ENCODE measurements around the gene CFH.
"Not testable (repeated sequence)": the region's sequence is repeated elsewhere in the genome, so short reads cannot be mapped to it uniquely, and the experiment has no call there.

Gene CFH

DNA sequence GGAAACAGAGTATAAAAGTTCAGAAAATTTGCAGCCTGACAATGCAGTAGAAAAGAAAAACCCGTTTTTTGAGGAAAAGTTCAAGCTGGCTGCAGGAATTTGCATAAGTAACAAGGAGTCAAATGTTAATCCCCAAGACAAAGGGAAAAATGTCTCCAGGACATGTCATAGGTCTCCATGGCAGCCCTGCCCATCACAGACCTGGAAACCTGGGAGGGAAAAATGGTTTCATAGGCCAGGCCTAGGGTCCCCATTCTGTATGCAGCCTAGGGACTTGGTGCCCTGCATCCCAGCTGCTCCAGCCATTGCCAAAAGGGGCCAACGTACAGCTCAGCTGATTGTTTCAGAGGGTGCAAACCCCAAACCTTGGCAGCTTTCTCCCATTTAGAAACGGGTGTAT, 40.0 kb upstream of the CFH start:
- TF ChIP-seq, protein P1, sequence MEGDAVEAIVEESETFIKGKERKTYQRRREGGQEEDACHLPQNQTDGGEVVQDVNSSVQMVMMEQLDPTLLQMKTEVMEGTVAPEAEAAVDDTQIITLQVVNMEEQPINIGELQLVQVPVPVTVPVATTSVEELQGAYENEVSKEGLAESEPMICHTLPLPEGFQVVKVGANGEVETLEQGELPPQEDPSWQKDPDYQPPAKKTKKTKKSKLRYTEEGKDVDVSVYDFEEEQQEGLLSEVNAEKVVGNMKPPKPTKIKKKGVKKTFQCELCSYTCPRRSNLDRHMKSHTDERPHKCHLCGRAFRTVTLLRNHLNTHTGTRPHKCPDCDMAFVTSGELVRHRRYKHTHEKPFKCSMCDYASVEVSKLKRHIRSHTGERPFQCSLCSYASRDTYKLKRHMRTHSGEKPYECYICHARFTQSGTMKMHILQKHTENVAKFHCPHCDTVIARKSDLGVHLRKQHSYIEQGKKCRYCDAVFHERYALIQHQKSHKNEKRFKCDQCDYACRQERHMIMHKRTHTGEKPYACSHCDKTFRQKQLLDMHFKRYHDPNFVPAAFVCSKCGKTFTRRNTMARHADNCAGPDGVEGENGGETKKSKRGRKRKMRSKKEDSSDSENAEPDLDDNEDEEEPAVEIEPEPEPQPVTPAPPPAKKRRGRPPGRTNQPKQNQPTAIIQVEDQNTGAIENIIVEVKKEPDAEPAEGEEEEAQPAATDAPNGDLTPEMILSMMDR (IDR thresholded peaks at IDR 0.05; ENCODE audit: low read depth, low read length): no peak
- Histone ChIP-seq H3K27me3 (no peaks in the 10 kb centered on the region), H3K9me3 (no peaks in the 10 kb centered on the region), H3K4me3 (ENCODE audit: low read depth, low read length) (no peak overlapping the region), H3K36me3 (no peaks in the 10 kb centered on the region), H3K4me1 (peaks cover 5% of the 10 kb centered on the region)
- no peak for DNase-seq

GRCh38 chr1:196619721-196620120, 32.1 kb upstream of the CFH start:
- DNase-seq: no peak
- Histone ChIP-seq H3K36me3 (no peaks in the 10 kb centered on the region), H3K9me3 (no peaks in the 10 kb centered on the region), H3K4me3 (ENCODE audit: low read depth, low read length) (no peak overlapping the region), H3K27me3 (no peaks in the 10 kb centered on the region), H3K4me1 (no peaks in the 10 kb centered on the region)
- TF ChIP-seq, protein P1 (IDR thresholded peaks at IDR 0.05; ENCODE audit: low read depth, low read length): no peak

- DNase-seq: no peak
- TF ChIP-seq, protein P1 (IDR thresholded peaks at IDR 0.05; ENCODE audit: low read depth, low read length): no peak
- Histone ChIP-seq H3K4me1 (no peaks in the 10 kb centered on the region), H3K9me3 (no peaks in the 10 kb centered on the region), H3K36me3 (no peaks in the 10 kb centered on the region), H3K4me3 (ENCODE audit: low read depth, low read length) (no peak overlapping the region), H3K27me3 (no peaks in the 10 kb centered on the region)
These were observed 28.8 kb upstream of the CFH start for GRCh38 chr1:196623079-196623478.

GRCh38 chr1:196628838-196629237, 23.0 kb upstream of the CFH start:
- H3K4me3 ChIP-seq (ENCODE audit: low read depth, low read length): no peak overlapping the region
- H3K9me3 ChIP-seq: no peaks in the 10 kb centered on the region; the same call in 1 of the 2 replicates
- H3K36me3 ChIP-seq: no peaks in the 10 kb centered on the region
- H3K4me1 ChIP-seq: no peaks in the 10 kb centered on the region
- TF ChIP-seq, protein P1 (IDR thresholded peaks at IDR 0.05; ENCODE audit: low read depth, low read length): no peak
- no peaks in the 10 kb centered on the region for H3K27me3 ChIP-seq
- DNase-seq: no peak

GRCh38 chr1:196637606-196638005, 14.2 kb upstream of the CFH start:
- Histone ChIP-seq H3K4me1 (no peaks in the 10 kb centered on the region; the same call in 1 of the 2 replicates), H3K27me3 (no peaks in the 10 kb centered on the region), H3K9me3 (no peaks in the 10 kb centered on the region), H3K36me3 (no peaks in the 10 kb centered on the region), H3K4me3 (ENCODE audit: low read depth, low read length) (no peak overlapping the region)
- TF ChIP-seq, protein P1 (IDR thresholded peaks at IDR 0.05; ENCODE audit: low read depth, low read length): no peak
- no peak for DNase-seq

GRCh38 chr1:196638466-196638865, 13.4 kb upstream of the CFH start:
- no peak overlapping the region for H3K4me3 ChIP-seq (ENCODE audit: low read depth, low read length)
- H3K27me3 ChIP-seq: no peaks in the 10 kb centered on the region
- H3K36me3 ChIP-seq: no peaks in the 10 kb centered on the region
- no peaks in the 10 kb centered on the region; the same call in 1 of the 2 replicates for H3K4me1 ChIP-seq
- TF ChIP-seq, protein P1 (IDR thresholded peaks at IDR 0.05; ENCODE audit: low read depth, low read length): no peak
- no peaks in the 10 kb centered on the region for H3K9me3 ChIP-seq
- DNase-seq: no peak

DNA sequence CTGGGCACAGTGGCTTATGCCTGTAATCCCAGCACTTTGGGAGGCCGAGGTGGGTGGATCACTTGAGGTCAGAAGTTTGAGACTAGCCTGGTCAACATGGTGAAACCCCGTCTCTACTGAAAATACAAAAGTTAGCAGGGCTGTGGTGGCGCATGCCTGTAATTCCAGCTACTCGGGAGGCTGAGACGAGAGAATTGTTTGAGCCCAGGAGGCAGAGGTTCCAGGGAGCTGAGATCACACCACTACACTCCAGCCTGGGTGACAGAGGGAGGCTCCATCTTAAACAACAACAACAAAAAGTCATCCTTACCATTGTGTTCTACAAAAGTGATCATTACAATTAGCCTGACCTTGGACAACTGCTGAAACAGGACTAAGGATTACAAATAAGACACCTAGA, 12.6 kb upstream of the CFH start:
- not testable (repeated sequence) for H3K4me1 ChIP-seq; H3K27me3 ChIP-seq; H3K4me3 ChIP-seq (ENCODE audit: low read depth, low read length); H3K9me3 ChIP-seq; H3K36me3 ChIP-seq; DNase-seq

All from BE2C (cell line).